Transverse colon (tissue), 4 donors: ENCODE results near the gene CTAGE1. TPM values are rescaled to one million over a fixed set of nuclear protein-coding genes. Genes with fewer than 3 reads are reported as not detected.

ENCODE experiments used
- DNase-seq: peaks from one replicate; pipeline ENCODE4 v3.0.0-alpha.2; 2019
- H3K27ac ChIP-seq, 4 donors: fragments of 200-600 bp; sonication (generic); 2 replicates each; pipeline ENCODE4 v1.5.1; 2016 to 2018; ENCODE audit warnings: inconsistent platforms in 4 of 4
- H3K27me3 ChIP-seq: fragments of 200-600 bp; sonication (generic); 2 replicates; pipeline ENCODE4 v1.5.1; 2017; ENCODE audit warnings: inconsistent platforms
- H3K36me3 ChIP-seq, 4 donors: fragments of 200-600 bp; sonication (generic); 2 replicates each; pipeline ENCODE4 v1.5.1; 2017 to 2019; ENCODE audit warnings: inconsistent platforms in 4 of 4
- H3K4me1 ChIP-seq, 4 donors: fragments of 200-600 bp; sonication (generic); 2 replicates each; pipeline ENCODE4 v1.5.1; 2017 to 2020; ENCODE audit warnings: inconsistent platforms in 4 of 4
- H3K4me3 ChIP-seq, 4 donors: fragments of 200-600 bp; sonication (generic); 1 replicate in 1 of 4; 2 replicates in 3 of 4; pipeline versions ENCODE4 v1.5.1 to v1.6.1; 2017 to 2019; ENCODE audit warnings: inconsistent platforms in 4 of 4
- H3K9me3 ChIP-seq, 2 donors: fragments of 200-600 bp; sonication (generic); 2 replicates each; pipeline ENCODE4 v1.5.1; 2017 to 2019; ENCODE audit warnings: inconsistent platforms in 2 of 2
- CTCF ChIP-seq, 5 experiments: fragments of 200-600 bp in 3 of 5; fragments of 450-650 bp in 2 of 5; sonication (generic) in 3 of 5; IDR thresholded peaks; 1 replicate in 2 of 5; 2 replicates in 3 of 5; pipeline ENCODE4 v1.5.1; 2016 to 2017; ENCODE audit warnings: antibody characterized with exemption in 5 of 5, inconsistent platforms in 3 of 5, mild to moderate bottlenecking in 2 of 5, moderate library complexity in 1 of 5
- EP300 ChIP-seq: sonication (generic); formaldehyde crosslinking; IDR thresholded peaks from one replicate; pipeline ENCODE4 v1.6.1; 2017; ENCODE audit warnings: antibody characterized with exemption, low read depth
- POLR2A ChIP-seq: fragments of 450-650 bp; IDR thresholded peaks from one replicate; pipeline ENCODE4 v1.6.1; 2016; ENCODE audit warnings: antibody characterized with exemption, mild to moderate bottlenecking, moderate library complexity
- POLR2AphosphoS5 ChIP-seq, 3 donors: sonication (generic); formaldehyde crosslinking; IDR thresholded peaks; one replicate each; pipeline ENCODE4 v1.6.1; 2016; ENCODE audit warnings: antibody characterized with exemption in 3 of 3
- WGBS, 2 donors: methylation state at CpG; one replicate each; pipeline ENCODE4 v1.1.5; 2018; ENCODE audit warnings: low coverage in 1 of 2; 5-methylcytosine and 5-hydroxymethylcytosine counted together
- in situ Hi-C, 4 donors: fragments of 200-750 bp; cut with MboI; loops; one replicate each; pipeline versions ENCODE4 v1.15.0 to v1.15.1; 2017; ENCODE audit warnings: low sequenced_read_pairs in 3 of 4, low pct_ligation_motif_present in 1 of 4, low pct_unique_long_range_greater_than_20kb in 1 of 4
- intact Hi-C: fragments of 100-400 bp; cut with DNase I; formaldehyde crosslinking; loops from one replicate; pipeline ENCODE4 v1.15.1; 2023; ENCODE audit warnings: low total_unique reads
- total RNA-seq, 4 donors: library from RNA; depleted of rRNA; stranded (reverse); fragments of >200 nt; gene quantifications; one replicate each; pipeline ENCODE4 v1.1.0, GENCODE V29; 2016

Gene CTAGE1
- total RNA-seq, 4 donors from 2014 or later = not detected

- peaks cover 0 to 8% (median 3%) of the 10 kb centered on the region in 4 donors for H3K4me1 ChIP-seq
- 50 to 69% methylated on average over 7 to 13 of the region's 13 CpGs for WGBS, 2 donors
- H3K9me3 ChIP-seq = no peaks in the 10 kb centered on the region
Measured at GRCh38 chr18:22432657-22433137, 15.0 kb upstream of the CTAGE1 start.

GRCh38 chr18:22429564-22429963, 11.8 kb upstream of the CTAGE1 start:
- H3K36me3 ChIP-seq = no peaks in the 10 kb centered on the region
- H3K27ac ChIP-seq = no peak overlapping the region
- intact Hi-C loops = no loop called here
- in situ Hi-C loops = no loop called here
- no peak for DNase-seq
- TF ChIP-seq EP300 (no peak), CTCF (IDR thresholded peaks at IDR 0.05) (no peak), POLR2AphosphoS5 (IDR thresholded peaks at IDR 0.05) (no peak), POLR2A (no peak)
- H3K27me3 ChIP-seq = no peaks in the 10 kb centered on the region
- 79 to 90% methylated on average over 3 of the region's 3 CpGs for WGBS, 2 donors
- H3K9me3 ChIP-seq = no peaks in the 10 kb centered on the region
- H3K4me3 ChIP-seq = no peak overlapping the region
- peaks cover 0 to 8% (median 3%) of the 10 kb centered on the region in 4 donors for H3K4me1 ChIP-seq

More at GRCh38 chr18:22432657-22433137, 15.0 kb upstream of the CTAGE1 start:
- peak; percentile 58 for DNase-seq
- Histone ChIP-seq H3K27ac (no peak overlapping the region), H3K4me3 (no peak overlapping the region), H3K36me3 (no peaks in the 10 kb centered on the region), H3K27me3 (no peaks in the 10 kb centered on the region)
- in situ Hi-C loops = no loop called here
- TF ChIP-seq EP300 (no peak), CTCF (IDR thresholded peaks at IDR 0.05) (no peak), POLR2AphosphoS5 (IDR thresholded peaks at IDR 0.05) (no peak), POLR2A (no peak)
- intact Hi-C loops = no loop called here

GRCh38 chr18:22428672-22429071, 11.0 kb upstream of the CTAGE1 start:
- in situ Hi-C loops = no loop called here
- Histone ChIP-seq H3K9me3 (no peaks in the 10 kb centered on the region), H3K27me3 (no peaks in the 10 kb centered on the region), H3K4me1 (peaks cover 0 to 8% (median 3%) of the 10 kb centered on the region in 4 donors), H3K27ac (no peak overlapping the region), H3K4me3 (no peak overlapping the region), H3K36me3 (no peaks in the 10 kb centered on the region)
- WGBS, 2 donors = 81% methylated on average over 4 of the region's 4 CpGs; no CpG with 5 or more reads in 1 of the 2 donors
- TF ChIP-seq EP300 (no peak), CTCF (IDR thresholded peaks at IDR 0.05) (no peak), POLR2AphosphoS5 (IDR thresholded peaks at IDR 0.05) (no peak), POLR2A (no peak)
- intact Hi-C loops = no loop called here
- no peak for DNase-seq

GRCh38 chr18:22427822-22428549, 10.3 kb upstream of the CTAGE1 start:
- Histone ChIP-seq H3K4me3 (no peak overlapping the region), H3K4me1 (peaks cover 0 to 8% (median 1%) of the 10 kb centered on the region in 4 donors), H3K27ac (no peak overlapping the region), H3K36me3 (no peaks in the 10 kb centered on the region), H3K9me3 (no peaks in the 10 kb centered on the region), H3K27me3 (no peaks in the 10 kb centered on the region)
- TF ChIP-seq CTCF (IDR thresholded peaks at IDR 0.05) = no peak
- TF ChIP-seq POLR2A = no peak
- no peak for TF ChIP-seq POLR2AphosphoS5 (IDR thresholded peaks at IDR 0.05)
- no peak for DNase-seq
- 85 to 90% methylated on average over 3 to 7 of the region's 7 CpGs for WGBS, 2 donors
- intact Hi-C loops = no loop called here
- in situ Hi-C loops = no loop called here
